NCI-H1694 (cell line): ENCODE data around the gene MICAL3.
A peak's percentile ranks its signal among the peaks of the same experiment; 100 is the strongest.

Experiments used
- DNase-seq: peaks from one replicate; lab custom pipeline; 2025; lab: John Stamatoyannopoulos, UW

The MICAL3 gene

GRCh38 chr22:17913801-17914347, 110.5 kb downstream of the MICAL3 start:
- no peak for DNase-seq

- DNase-seq, result no peak
Measured at GRCh38 chr22:17912945-17913721, 111.2 kb downstream of the MICAL3 start.

- DNase-seq, result no peak
Measured at GRCh38 chr22:17911887-17912286, 112.5 kb downstream of the MICAL3 start.

GRCh38 chr22:17911312-17911705, 113.1 kb downstream of the MICAL3 start:
- DNase-seq, result no peak

GRCh38 chr22:17910561-17911311, 113.6 kb downstream of the MICAL3 start:
- peak; percentile 51 for DNase-seq

GRCh38 chr22:17907748-17908051, 116.7 kb downstream of the MICAL3 start:
- no peak for DNase-seq

GRCh38 chr22:17906978-17907747, 117.2 kb downstream of the MICAL3 start:
- DNase-seq, result no peak

GRCh38 chr22:17905445-17905844, 118.9 kb downstream of the MICAL3 start:
- no peak for DNase-seq

- no peak for DNase-seq
Measured at GRCh38 chr22:17903564-17904295, 120.6 kb downstream of the MICAL3 start.

GRCh38 chr22:17902960-17903359, 121.4 kb downstream of the MICAL3 start:
- no peak for DNase-seq

- DNase-seq, result no peak
Measured at GRCh38 chr22:17898375-17898774, 126.0 kb downstream of the MICAL3 start.

GRCh38 chr22:17897858-17898257, 126.5 kb downstream of the MICAL3 start:
- no peak for DNase-seq

GRCh38 chr22:17897426-17897825, 126.9 kb downstream of the MICAL3 start:
- no peak for DNase-seq

- DNase-seq, result no peak
Measured at GRCh38 chr22:17896586-17896985, 127.8 kb downstream of the MICAL3 start.

GRCh38 chr22:17893900-17894535, 130.3 kb downstream of the MICAL3 start:
- DNase-seq, result no peak

- no peak for DNase-seq
Measured at GRCh38 chr22:17892376-17892775, 132.0 kb downstream of the MICAL3 start.

- peak; percentile 59 for DNase-seq
Measured at GRCh38 chr22:17891481-17892167, 132.7 kb downstream of the MICAL3 start.

- no peak for DNase-seq
Measured at GRCh38 chr22:17890892-17891291, 133.5 kb downstream of the MICAL3 start.

GRCh38 chr22:17890245-17890671, 134.1 kb downstream of the MICAL3 start:
- DNase-seq, result no peak

- no peak for DNase-seq
Measured at GRCh38 chr22:17888855-17889254, 135.5 kb downstream of the MICAL3 start.

- DNase-seq, result no peak
Measured at GRCh38 chr22:17888439-17888838, 135.9 kb downstream of the MICAL3 start.
